ENCODE results near the gene RAPGEF4. TPM values are rescaled to one million over a fixed set of nuclear protein-coding genes. Genes with fewer than 3 reads are reported as not detected.
A peak's percentile ranks its signal among the peaks of the same experiment; 100 is the strongest.

RAPGEF4 gene
- total RNA-seq, 1 experiment from 2014 or later: 0.62 TPM

DNA sequence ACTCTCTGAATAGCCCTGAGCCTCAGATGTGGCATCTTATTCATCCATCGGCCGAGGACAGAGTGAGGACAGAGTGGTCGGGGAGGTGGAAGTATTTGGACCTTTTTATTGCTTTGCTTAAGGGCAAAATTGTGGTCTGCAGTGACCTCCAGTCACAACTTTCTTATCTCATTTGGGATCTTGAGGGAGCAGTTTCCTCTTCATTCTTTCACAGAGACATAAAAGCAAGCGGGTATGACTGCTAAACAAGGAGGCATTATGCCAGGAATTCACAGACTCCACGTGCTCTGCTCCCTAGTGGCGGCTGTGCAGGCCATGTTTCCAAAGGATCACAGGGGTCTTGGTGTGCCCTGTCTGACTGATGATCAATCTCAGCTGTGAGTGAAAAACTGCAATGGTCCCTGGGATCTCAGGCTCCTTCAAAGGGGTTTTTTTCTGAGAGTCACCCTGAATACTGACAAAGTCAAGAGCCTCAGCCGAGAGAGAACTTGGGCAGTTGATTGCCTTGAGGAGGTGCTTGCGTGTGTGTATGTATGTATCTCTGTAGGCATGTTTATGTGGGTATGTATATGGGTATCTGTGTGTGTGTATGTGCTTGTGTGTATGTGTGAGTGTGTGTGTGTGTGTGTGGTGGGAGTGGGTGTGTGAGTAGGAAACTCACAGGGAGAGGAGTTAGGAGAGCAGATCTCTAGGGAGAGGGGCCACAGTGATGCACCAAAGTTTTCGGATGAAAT lies 47.7 kb downstream of the RAPGEF4 start:
- no peak overlapping the region for H3K4me3 ChIP-seq (ENCODE audit: low read depth in 2 of 2, low read length in 2 of 2)
- no peaks in the 10 kb centered on the region for H3K36me3 ChIP-seq (ENCODE audit: control insufficient read depth, insufficient read depth, low read length)
- H3K27me3 ChIP-seq (ENCODE audit: control insufficient read depth, insufficient read depth, low read length): no peaks in the 10 kb centered on the region
- intact Hi-C loops (cut with micrococcal nuclease; ENCODE audit: unreplicated experiment): no loop called here
- TF ChIP-seq TCF7L2 (IDR thresholded peaks at IDR 0.05; ENCODE audit: low read depth, low read length) (peak; percentile 78), POLR2AphosphoS5 (IDR thresholded peaks at IDR 0.05; ENCODE audit: low read depth, low read length) (no peak), SIN3A (IDR thresholded peaks at IDR 0.05; ENCODE audit: borderline replicate concordance, insufficient read depth, low read depth, low read length) (no peak)
- TF ChIP-seq, protein P1, sequence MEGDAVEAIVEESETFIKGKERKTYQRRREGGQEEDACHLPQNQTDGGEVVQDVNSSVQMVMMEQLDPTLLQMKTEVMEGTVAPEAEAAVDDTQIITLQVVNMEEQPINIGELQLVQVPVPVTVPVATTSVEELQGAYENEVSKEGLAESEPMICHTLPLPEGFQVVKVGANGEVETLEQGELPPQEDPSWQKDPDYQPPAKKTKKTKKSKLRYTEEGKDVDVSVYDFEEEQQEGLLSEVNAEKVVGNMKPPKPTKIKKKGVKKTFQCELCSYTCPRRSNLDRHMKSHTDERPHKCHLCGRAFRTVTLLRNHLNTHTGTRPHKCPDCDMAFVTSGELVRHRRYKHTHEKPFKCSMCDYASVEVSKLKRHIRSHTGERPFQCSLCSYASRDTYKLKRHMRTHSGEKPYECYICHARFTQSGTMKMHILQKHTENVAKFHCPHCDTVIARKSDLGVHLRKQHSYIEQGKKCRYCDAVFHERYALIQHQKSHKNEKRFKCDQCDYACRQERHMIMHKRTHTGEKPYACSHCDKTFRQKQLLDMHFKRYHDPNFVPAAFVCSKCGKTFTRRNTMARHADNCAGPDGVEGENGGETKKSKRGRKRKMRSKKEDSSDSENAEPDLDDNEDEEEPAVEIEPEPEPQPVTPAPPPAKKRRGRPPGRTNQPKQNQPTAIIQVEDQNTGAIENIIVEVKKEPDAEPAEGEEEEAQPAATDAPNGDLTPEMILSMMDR (IDR thresholded peaks at IDR 0.05): peak; percentile 28
- TF ChIP-seq, protein P2, sequence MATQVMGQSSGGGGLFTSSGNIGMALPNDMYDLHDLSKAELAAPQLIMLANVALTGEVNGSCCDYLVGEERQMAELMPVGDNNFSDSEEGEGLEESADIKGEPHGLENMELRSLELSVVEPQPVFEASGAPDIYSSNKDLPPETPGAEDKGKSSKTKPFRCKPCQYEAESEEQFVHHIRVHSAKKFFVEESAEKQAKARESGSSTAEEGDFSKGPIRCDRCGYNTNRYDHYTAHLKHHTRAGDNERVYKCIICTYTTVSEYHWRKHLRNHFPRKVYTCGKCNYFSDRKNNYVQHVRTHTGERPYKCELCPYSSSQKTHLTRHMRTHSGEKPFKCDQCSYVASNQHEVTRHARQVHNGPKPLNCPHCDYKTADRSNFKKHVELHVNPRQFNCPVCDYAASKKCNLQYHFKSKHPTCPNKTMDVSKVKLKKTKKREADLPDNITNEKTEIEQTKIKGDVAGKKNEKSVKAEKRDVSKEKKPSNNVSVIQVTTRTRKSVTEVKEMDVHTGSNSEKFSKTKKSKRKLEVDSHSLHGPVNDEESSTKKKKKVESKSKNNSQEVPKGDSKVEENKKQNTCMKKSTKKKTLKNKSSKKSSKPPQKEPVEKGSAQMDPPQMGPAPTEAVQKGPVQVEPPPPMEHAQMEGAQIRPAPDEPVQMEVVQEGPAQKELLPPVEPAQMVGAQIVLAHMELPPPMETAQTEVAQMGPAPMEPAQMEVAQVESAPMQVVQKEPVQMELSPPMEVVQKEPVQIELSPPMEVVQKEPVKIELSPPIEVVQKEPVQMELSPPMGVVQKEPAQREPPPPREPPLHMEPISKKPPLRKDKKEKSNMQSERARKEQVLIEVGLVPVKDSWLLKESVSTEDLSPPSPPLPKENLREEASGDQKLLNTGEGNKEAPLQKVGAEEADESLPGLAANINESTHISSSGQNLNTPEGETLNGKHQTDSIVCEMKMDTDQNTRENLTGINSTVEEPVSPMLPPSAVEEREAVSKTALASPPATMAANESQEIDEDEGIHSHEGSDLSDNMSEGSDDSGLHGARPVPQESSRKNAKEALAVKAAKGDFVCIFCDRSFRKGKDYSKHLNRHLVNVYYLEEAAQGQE (IDR thresholded peaks at IDR 0.05; ENCODE audit: insufficient read depth in 1 of 2, low read depth in 2 of 2, low read length in 1 of 2): no peak
- H3K9me3 ChIP-seq (ENCODE audit: control insufficient read depth, insufficient read depth, low read depth, low read length): no peaks in the 10 kb centered on the region
- in situ Hi-C loops (cut with HindIII; ENCODE audit: low pct_unique_long_range_greater_than_20kb, low sequenced_read_pairs): no loop called here
- ATAC-seq: peak; percentile 94
- BruUV-seq (replicated peaks): no TSS peak
- CTCF ChIA-PET: no interaction called here
- DNase-seq (ENCODE audit: low read depth, low spot score): no peak
- H3K4me1 ChIP-seq (ENCODE audit: control insufficient read depth, insufficient read depth, low read length): peaks cover 5% of the 10 kb centered on the region; the same call in 1 of the 2 replicates
- POLR2A ChIA-PET: interaction anchor here (0.8 kb wide), 1 partner anchor 305 kb away, joined by 9 read pairs; no protein-coding TSS in a partner anchor
- no peak overlapping the region for H3K27ac ChIP-seq (ENCODE audit: low read length)

DNA sequence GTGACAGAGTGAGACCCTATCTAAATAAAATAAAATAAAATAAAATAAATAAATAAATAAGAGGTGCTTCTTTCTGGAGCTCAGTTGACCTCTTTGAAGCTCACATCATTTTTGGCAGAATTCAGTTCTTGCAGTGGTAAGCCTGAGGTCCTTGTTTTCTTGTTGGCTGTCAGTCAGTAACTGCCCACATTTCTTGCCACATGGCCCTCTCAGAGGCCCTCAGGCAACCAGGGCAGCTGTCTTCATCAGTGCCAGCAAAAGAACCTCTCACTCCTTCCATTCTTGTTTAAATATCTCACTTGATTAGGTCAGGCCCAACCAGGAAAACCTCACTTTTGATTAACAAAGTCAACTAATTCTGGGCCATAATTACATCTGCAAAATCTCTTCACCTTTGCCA lies 53.2 kb downstream of the RAPGEF4 start:
- no peaks in the 10 kb centered on the region for H3K4me1 ChIP-seq (ENCODE audit: control insufficient read depth, insufficient read depth, low read length)
- in situ Hi-C loops (cut with HindIII; ENCODE audit: low pct_unique_long_range_greater_than_20kb, low sequenced_read_pairs) (no loop called here), intact Hi-C loops (cut with micrococcal nuclease; ENCODE audit: unreplicated experiment) (no loop called here)
- BruUV-seq (replicated peaks): no TSS peak
- ATAC-seq: no peak
- no peak for TF ChIP-seq TCF7L2 (IDR thresholded peaks at IDR 0.05; ENCODE audit: low read depth, low read length)
- TF ChIP-seq, protein P1 (IDR thresholded peaks at IDR 0.05): no peak
- TF ChIP-seq SIN3A (IDR thresholded peaks at IDR 0.05; ENCODE audit: borderline replicate concordance, insufficient read depth, low read depth, low read length): no peak
- TF ChIP-seq, protein P2 (IDR thresholded peaks at IDR 0.05; ENCODE audit: insufficient read depth in 1 of 2, low read depth in 2 of 2, low read length in 1 of 2): no peak
- TF ChIP-seq POLR2AphosphoS5 (IDR thresholded peaks at IDR 0.05; ENCODE audit: low read depth, low read length): no peak
- H3K36me3 ChIP-seq (ENCODE audit: control insufficient read depth, insufficient read depth, low read length): no peaks in the 10 kb centered on the region
- H3K27me3 ChIP-seq (ENCODE audit: control insufficient read depth, insufficient read depth, low read length): no peaks in the 10 kb centered on the region; the same call in 1 of the 2 replicates
- H3K4me3 ChIP-seq (ENCODE audit: low read depth in 2 of 2, low read length in 2 of 2): no peak overlapping the region
- no peak overlapping the region for H3K27ac ChIP-seq (ENCODE audit: low read length)
- H3K9me3 ChIP-seq (ENCODE audit: control insufficient read depth, insufficient read depth, low read depth, low read length): no peaks in the 10 kb centered on the region
- ChIA-PET CTCF (no interaction called here), POLR2A (no interaction called here)
- DNase-seq (ENCODE audit: low read depth, low spot score): no peak

All from Panc1 (cell line).